ENCODE data around the gene APOB. TPM values are rescaled to one million over a fixed set of nuclear protein-coding genes. Genes with fewer than 3 reads are reported as not detected.

APOB gene
- polyA plus RNA-seq, 4 donors = 14.1 to 1,089 (median 138) TPM

DNA sequence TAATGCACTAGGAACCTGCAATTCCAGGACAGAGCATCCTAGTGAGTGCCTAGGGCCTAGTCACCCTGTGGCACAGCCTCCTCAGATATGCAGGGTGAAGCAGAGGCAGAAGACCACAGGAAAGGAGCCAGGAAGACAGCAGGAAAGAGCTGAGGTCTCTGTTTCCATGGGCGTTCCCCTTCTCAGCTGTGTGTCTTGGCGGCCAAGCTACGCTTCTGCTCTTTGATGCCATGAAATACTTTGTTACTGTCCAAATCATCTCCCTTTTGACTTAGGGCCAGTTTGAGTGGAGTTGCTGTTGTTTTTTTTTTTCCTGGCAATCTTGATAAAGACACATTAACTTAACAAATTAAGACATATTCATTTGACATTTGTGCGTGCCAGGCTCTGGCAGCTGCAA lies 67.3 kb downstream of the APOB start:
- Histone ChIP-seq H3K4me3 (ENCODE audit: low read depth in 1 of 3, low read length in 3 of 3) (no peak overlapping the region), H3K27ac (ENCODE audit: low read depth in 1 of 3, low read length in 2 of 3) (no peak overlapping the region), H3K36me3 (ENCODE audit: control insufficient read depth in 3 of 3, insufficient read depth in 2 of 3, low read depth in 1 of 3, low read length in 3 of 3) (no peaks in the 10 kb centered on the region), H3K9me3 (ENCODE audit: control insufficient read depth in 2 of 2, insufficient read depth in 1 of 2, low read depth in 1 of 2, low read length in 1 of 2) (no peaks in the 10 kb centered on the region), H3K27me3 (ENCODE audit: control insufficient read depth in 3 of 3, insufficient read depth in 3 of 3, low read length in 3 of 3) (no peaks in the 10 kb centered on the region), H3K4me1 (ENCODE audit: control insufficient read depth in 3 of 3, insufficient read depth in 2 of 3, low read depth in 1 of 3, low read length in 2 of 3) (no peaks in the 10 kb centered on the region)
- DNase-seq (no peak), FAIRE-seq (no peak)
- 76 to 91% (median 91%) methylated on average over 4 of the region's 4 CpGs for WGBS, 3 donors

DNA sequence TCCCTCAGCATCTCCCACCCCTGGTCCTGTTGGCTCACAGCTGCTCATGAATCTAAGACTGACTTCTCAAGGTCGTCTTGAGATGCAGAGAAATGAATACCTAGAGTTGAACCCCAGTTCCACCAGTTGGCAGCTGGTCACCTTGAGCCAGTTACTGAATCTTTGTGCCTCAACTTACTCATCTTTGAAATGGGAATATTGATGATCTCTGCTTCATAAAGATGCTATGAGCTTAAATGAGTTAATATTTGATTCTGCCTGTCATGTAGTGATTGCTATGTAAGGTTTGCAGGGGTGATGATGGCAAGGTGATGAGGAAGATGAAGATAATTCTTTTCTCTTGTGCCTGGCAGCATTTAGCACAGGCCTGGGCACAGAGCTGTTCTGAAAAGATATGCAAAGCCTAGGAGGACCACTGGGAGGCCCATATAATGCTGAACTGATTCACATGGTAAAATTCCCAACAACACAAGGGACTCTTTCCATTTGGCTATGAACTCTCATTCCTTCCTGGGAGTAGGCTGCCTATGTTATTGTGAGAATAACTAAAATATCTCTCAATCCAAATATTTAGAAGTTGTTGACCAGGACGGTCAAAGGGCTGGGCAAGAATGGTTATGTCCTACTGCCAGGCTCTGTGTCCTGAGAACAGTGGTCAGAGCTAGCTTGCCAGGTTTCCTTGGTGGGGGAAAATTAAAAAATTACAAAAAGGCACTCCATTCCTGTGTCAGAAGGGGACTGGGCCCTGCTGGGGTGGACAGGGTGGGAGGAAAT lies 70.9 kb downstream of the APOB start:
- WGBS, 3 donors = 53 to 59% (median 58%) methylated on average over 2 of the region's 2 CpGs
- no peak overlapping the region for H3K27ac ChIP-seq (ENCODE audit: low read depth in 1 of 3, low read length in 2 of 3)
- H3K9me3 ChIP-seq (ENCODE audit: control insufficient read depth in 2 of 2, insufficient read depth in 1 of 2, low read depth in 1 of 2, low read length in 1 of 2) = no peaks in the 10 kb centered on the region
- peaks cover 0 to 2% (median 0%) of the 10 kb centered on the region in 3 donors for H3K27me3 ChIP-seq (ENCODE audit: control insufficient read depth in 3 of 3, insufficient read depth in 3 of 3, low read length in 3 of 3)
- DNase-seq = no peak
- FAIRE-seq = no peak
- H3K4me1 ChIP-seq (ENCODE audit: control insufficient read depth in 3 of 3, insufficient read depth in 2 of 3, low read depth in 1 of 3, low read length in 2 of 3) = no peaks in the 10 kb centered on the region
- H3K4me3 ChIP-seq (ENCODE audit: low read depth in 1 of 3, low read length in 3 of 3) = no peak overlapping the region
- no peaks in the 10 kb centered on the region for H3K36me3 ChIP-seq (ENCODE audit: control insufficient read depth in 3 of 3, insufficient read depth in 2 of 3, low read depth in 1 of 3, low read length in 3 of 3)

DNA sequence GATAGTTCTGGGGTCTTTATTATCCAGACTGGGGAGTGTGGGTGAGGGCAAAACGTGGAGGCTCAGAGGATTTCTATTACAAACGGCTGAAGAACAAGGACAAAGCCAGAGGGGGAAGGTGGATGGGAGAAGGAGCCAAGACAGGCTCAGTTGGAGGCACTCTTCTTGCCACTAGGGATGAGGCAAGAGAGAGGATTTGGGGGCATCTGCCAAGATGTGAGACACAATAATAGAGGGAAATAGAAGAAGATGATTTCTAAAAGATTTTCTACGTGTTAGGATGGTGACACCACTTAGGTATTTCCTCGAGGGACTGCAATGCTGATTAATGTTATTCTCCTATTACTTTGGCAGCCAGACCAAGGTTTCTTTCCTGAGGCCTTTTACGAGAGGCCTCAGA lies 71.8 kb downstream of the APOB start:
- H3K4me1 ChIP-seq (ENCODE audit: control insufficient read depth in 3 of 3, insufficient read depth in 2 of 3, low read depth in 1 of 3, low read length in 2 of 3) = no peaks in the 10 kb centered on the region
- no peak overlapping the region for H3K4me3 ChIP-seq (ENCODE audit: low read depth in 1 of 3, low read length in 3 of 3)
- H3K27me3 ChIP-seq (ENCODE audit: control insufficient read depth in 3 of 3, insufficient read depth in 3 of 3, low read length in 3 of 3) = peaks cover 0 to 2% (median 0%) of the 10 kb centered on the region in 3 donors
- H3K9me3 ChIP-seq (ENCODE audit: control insufficient read depth in 2 of 2, insufficient read depth in 1 of 2, low read depth in 1 of 2, low read length in 1 of 2) = no peaks in the 10 kb centered on the region
- H3K36me3 ChIP-seq (ENCODE audit: control insufficient read depth in 3 of 3, insufficient read depth in 2 of 3, low read depth in 1 of 3, low read length in 3 of 3) = no peaks in the 10 kb centered on the region
- no peak overlapping the region for H3K27ac ChIP-seq (ENCODE audit: low read depth in 1 of 3, low read length in 2 of 3)
- 38 to 46% (median 45%) methylated on average over 5 of the region's 5 CpGs for WGBS, 3 donors
- DNase-seq (no peak), FAIRE-seq (no peak)

DNA sequence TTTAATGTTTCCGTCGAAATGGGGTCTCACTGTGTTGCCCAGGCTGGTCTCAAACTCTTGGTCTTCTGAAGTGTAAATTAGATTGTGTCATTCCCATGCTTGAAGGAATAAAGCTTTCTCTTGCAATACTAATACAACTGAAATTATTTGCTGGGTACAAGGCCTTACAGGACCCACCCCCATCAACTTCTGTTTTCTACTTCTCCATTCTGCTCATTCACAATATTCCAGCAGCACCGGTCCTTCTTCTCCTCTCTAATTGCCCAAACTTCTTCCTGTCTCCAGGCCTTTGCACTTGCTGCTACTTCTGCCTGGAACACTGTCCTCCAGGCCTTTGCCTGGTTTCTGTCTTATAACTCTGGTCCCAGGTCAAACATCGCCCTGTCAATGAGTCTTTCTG lies 73.8 kb downstream of the APOB start:
- WGBS, 3 donors = 81 to 89% (median 86%) methylated on average over 4 of the region's 4 CpGs
- no peak overlapping the region for H3K4me3 ChIP-seq (ENCODE audit: low read depth in 1 of 3, low read length in 3 of 3)

DNA sequence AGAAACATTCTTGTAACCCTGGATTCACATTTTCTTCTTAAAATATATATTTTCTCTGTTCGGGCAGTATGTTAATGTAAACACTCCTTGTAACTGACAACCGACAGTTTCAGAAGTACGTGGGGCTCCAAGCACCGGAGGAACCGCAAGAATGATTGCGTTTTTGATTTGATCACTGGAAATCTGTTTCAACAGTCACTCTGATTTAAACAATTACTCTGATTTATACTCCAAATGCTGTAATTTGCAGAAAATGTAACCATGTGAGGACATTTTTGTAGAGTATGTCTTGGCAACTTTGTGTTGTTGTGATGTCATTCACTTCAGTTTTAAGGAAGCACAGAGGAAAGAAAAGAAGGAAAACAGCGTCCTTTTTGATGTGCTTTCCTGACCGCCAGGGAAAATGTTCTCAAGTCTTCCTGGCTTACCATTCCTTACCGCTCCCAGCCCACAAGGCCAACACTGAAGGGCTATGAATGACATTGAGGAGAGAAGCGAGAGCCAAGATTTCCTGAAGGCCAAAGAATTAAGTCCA lies 77.7 kb downstream of the APOB start:
- Histone ChIP-seq H3K27me3 (ENCODE audit: control insufficient read depth in 3 of 3, insufficient read depth in 3 of 3, low read length in 3 of 3) (peaks cover 0 to 22% (median 6%) of the 10 kb centered on the region in 3 donors), H3K9me3 (ENCODE audit: control insufficient read depth in 2 of 2, insufficient read depth in 1 of 2, low read depth in 1 of 2, low read length in 1 of 2) (no peaks in the 10 kb centered on the region), H3K27ac (ENCODE audit: low read depth in 1 of 3, low read length in 2 of 3) (no peak overlapping the region), H3K4me3 (ENCODE audit: low read depth in 1 of 3, low read length in 3 of 3) (no peak overlapping the region), H3K4me1 (ENCODE audit: control insufficient read depth in 3 of 3, insufficient read depth in 2 of 3, low read depth in 1 of 3, low read length in 2 of 3) (no peaks in the 10 kb centered on the region), H3K36me3 (ENCODE audit: control insufficient read depth in 3 of 3, insufficient read depth in 2 of 3, low read depth in 1 of 3, low read length in 3 of 3) (no peaks in the 10 kb centered on the region)
- DNase-seq = no peak
- FAIRE-seq = no peak
- WGBS, 3 donors = 69 to 80% (median 78%) methylated on average over 10 of the region's 10 CpGs

More for the DNA sequence above, 73.8 kb downstream of the APOB start:
- no peak overlapping the region for H3K27ac ChIP-seq (ENCODE audit: low read depth in 1 of 3, low read length in 2 of 3)
- DNase-seq = no peak
- no peaks in the 10 kb centered on the region for H3K9me3 ChIP-seq (ENCODE audit: control insufficient read depth in 2 of 2, insufficient read depth in 1 of 2, low read depth in 1 of 2, low read length in 1 of 2)
- no peak for FAIRE-seq
- peaks cover 0 to 12% (median 6%) of the 10 kb centered on the region in 3 donors for H3K27me3 ChIP-seq (ENCODE audit: control insufficient read depth in 3 of 3, insufficient read depth in 3 of 3, low read length in 3 of 3)
- H3K36me3 ChIP-seq (ENCODE audit: control insufficient read depth in 3 of 3, insufficient read depth in 2 of 3, low read depth in 1 of 3, low read length in 3 of 3) = no peaks in the 10 kb centered on the region
- H3K4me1 ChIP-seq (ENCODE audit: control insufficient read depth in 3 of 3, insufficient read depth in 2 of 3, low read depth in 1 of 3, low read length in 2 of 3) = no peaks in the 10 kb centered on the region

DNA sequence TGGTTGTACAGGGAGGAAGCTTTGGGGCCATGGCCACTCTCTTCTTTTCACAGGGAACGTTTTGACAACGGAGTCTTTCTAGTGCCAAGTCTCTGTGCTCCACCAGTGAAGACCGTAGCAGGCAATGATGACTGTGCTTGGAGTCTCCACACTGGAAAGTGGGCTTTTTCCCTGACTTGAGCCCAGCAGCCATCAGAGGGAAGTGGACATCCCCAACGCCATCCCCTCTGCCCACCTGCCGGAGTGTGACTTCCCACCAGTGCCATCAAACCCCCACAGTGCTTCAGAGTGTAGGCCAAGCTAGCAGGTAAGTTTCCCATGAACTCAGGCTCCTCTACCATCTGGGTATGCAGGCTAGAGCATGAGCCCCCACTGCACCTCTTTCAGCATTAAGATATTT lies 78.7 kb downstream of the APOB start:
- WGBS, 3 donors = 74 to 85% (median 83%) methylated on average over 5 of the region's 5 CpGs
- Histone ChIP-seq H3K27me3 (ENCODE audit: control insufficient read depth in 3 of 3, insufficient read depth in 3 of 3, low read length in 3 of 3) (peaks cover 0 to 25% (median 6%) of the 10 kb centered on the region in 3 donors), H3K4me3 (ENCODE audit: low read depth in 1 of 3, low read length in 3 of 3) (no peak overlapping the region), H3K4me1 (ENCODE audit: control insufficient read depth in 3 of 3, insufficient read depth in 2 of 3, low read depth in 1 of 3, low read length in 2 of 3) (no peaks in the 10 kb centered on the region), H3K36me3 (ENCODE audit: control insufficient read depth in 3 of 3, insufficient read depth in 2 of 3, low read depth in 1 of 3, low read length in 3 of 3) (no peaks in the 10 kb centered on the region), H3K9me3 (ENCODE audit: control insufficient read depth in 2 of 2, insufficient read depth in 1 of 2, low read depth in 1 of 2, low read length in 1 of 2) (no peaks in the 10 kb centered on the region), H3K27ac (ENCODE audit: low read depth in 1 of 3, low read length in 2 of 3) (no peak overlapping the region)
- DNase-seq (no peak), FAIRE-seq (no peak)

DNA sequence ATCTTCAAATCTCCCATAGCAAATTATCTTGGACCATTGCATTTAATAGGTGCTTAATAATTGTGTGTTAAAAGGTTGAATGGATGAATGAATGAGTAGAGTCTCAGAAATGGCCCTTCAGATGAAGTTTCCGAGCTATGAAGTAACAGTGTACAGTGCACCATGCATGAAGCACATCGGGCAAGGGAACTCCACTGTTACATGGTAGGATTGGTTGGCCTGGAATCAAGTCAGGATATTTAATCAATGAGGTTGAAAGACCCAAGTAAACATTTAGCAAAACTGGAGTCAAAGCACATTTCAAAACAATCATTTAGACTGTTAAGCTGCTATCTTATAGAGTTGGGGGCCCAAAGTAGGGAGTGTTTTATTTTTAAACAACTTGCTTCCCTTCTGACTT lies 80.0 kb downstream of the APOB start:
- H3K36me3 ChIP-seq (ENCODE audit: control insufficient read depth in 3 of 3, insufficient read depth in 2 of 3, low read depth in 1 of 3, low read length in 3 of 3) = no peaks in the 10 kb centered on the region
- no peak for FAIRE-seq
- no peak for DNase-seq
- peaks cover 0 to 28% (median 6%) of the 10 kb centered on the region in 3 donors for H3K27me3 ChIP-seq (ENCODE audit: control insufficient read depth in 3 of 3, insufficient read depth in 3 of 3, low read length in 3 of 3)
- 77 to 86% (median 84%) methylated on average over 2 of the region's 2 CpGs for whole genome bisulfite sequencing, 3 donors
- no peaks in the 10 kb centered on the region for H3K4me1 ChIP-seq (ENCODE audit: control insufficient read depth in 3 of 3, insufficient read depth in 2 of 3, low read depth in 1 of 3, low read length in 2 of 3)
- H3K27ac ChIP-seq (ENCODE audit: low read depth in 1 of 3, low read length in 2 of 3) = no peak overlapping the region
- no peak overlapping the region for H3K4me3 ChIP-seq (ENCODE audit: low read depth in 1 of 3, low read length in 3 of 3)
- H3K9me3 ChIP-seq (ENCODE audit: control insufficient read depth in 2 of 2, insufficient read depth in 1 of 2, low read depth in 1 of 2, low read length in 1 of 2) = no peaks in the 10 kb centered on the region

DNA sequence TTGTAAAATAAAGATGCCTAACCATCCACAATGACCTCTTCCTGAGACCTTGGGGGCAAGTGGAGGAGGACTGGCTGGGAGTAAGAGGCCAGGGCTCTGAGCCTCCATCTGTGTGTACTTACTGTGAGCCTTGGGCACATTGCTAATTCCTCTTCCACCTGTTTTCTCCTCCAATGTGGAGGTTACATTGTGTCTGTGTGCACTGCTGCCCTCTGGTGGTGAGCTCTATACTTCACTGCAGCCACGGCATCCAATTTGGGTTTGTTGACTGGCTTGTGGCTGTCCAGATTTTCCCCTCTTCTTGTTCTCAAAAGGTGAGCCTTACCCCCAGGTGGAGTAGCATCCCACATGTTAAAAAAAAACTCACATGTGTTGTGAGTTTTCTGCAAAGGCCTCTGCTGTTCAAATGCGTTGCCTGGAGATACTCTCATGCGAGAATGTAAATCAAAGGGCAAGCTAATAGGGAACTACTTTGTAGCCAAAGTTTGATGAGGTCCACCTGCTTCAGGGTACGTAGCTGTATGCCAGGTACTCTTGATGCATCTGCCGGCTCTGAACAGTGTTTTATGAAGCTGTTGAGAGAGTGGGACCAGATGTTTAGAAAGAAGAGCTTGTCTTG lies 80.8 kb downstream of the APOB start:
- FAIRE-seq (no peak), DNase-seq (peak; percentile 66 to 72)
- Histone ChIP-seq H3K9me3 (ENCODE audit: control insufficient read depth in 2 of 2, insufficient read depth in 1 of 2, low read depth in 1 of 2, low read length in 1 of 2) (no peaks in the 10 kb centered on the region), H3K27me3 (ENCODE audit: control insufficient read depth in 3 of 3, insufficient read depth in 3 of 3, low read length in 3 of 3) (peaks cover 0 to 28% (median 6%) of the 10 kb centered on the region in 3 donors), H3K27ac (ENCODE audit: low read depth in 1 of 3, low read length in 2 of 3) (no peak overlapping the region), H3K4me1 (ENCODE audit: control insufficient read depth in 3 of 3, insufficient read depth in 2 of 3, low read depth in 1 of 3, low read length in 2 of 3) (no peaks in the 10 kb centered on the region), H3K36me3 (ENCODE audit: control insufficient read depth in 3 of 3, insufficient read depth in 2 of 3, low read depth in 1 of 3, low read length in 3 of 3) (no peaks in the 10 kb centered on the region), H3K4me3 (ENCODE audit: low read depth in 1 of 3, low read length in 3 of 3) (no peak overlapping the region)
- 34 to 40% (median 38%) methylated on average over 5 of the region's 5 CpGs for WGBS, 3 donors
